HG02884 (cell line): ENCODE results near the gene POPDC2.
"Not testable (repeated sequence)": the region's sequence is repeated elsewhere in the genome, so short reads cannot be mapped to it uniquely, and the experiment has no call there.

Experiments
- ATAC-seq: cut with Tn5 transposase; IDR thresholded peaks from one replicate; pipeline ENCODE4 v1.9.1; 2021; ENCODE audit warnings: mild to moderate bottlenecking, moderate library complexity; ENCODE audit not compliant: unreplicated experiment

POPDC2 gene, protein sequence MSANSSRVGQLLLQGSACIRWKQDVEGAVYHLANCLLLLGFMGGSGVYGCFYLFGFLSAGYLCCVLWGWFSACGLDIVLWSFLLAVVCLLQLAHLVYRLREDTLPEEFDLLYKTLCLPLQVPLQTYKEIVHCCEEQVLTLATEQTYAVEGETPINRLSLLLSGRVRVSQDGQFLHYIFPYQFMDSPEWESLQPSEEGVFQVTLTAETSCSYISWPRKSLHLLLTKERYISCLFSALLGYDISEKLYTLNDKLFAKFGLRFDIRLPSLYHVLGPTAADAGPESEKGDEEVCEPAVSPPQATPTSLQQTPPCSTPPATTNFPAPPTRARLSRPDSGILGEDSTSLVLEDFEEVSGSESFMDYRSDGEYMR

GRCh38 chr3:119660474-119661440, at the start of gene POPDC2:
Gene POPDC2, minus strand, starts transcription at chr3:119660589. Its CDS starts 166 bp downstream, at chr3:119660423.
- ATAC-seq = no peak

DNA sequence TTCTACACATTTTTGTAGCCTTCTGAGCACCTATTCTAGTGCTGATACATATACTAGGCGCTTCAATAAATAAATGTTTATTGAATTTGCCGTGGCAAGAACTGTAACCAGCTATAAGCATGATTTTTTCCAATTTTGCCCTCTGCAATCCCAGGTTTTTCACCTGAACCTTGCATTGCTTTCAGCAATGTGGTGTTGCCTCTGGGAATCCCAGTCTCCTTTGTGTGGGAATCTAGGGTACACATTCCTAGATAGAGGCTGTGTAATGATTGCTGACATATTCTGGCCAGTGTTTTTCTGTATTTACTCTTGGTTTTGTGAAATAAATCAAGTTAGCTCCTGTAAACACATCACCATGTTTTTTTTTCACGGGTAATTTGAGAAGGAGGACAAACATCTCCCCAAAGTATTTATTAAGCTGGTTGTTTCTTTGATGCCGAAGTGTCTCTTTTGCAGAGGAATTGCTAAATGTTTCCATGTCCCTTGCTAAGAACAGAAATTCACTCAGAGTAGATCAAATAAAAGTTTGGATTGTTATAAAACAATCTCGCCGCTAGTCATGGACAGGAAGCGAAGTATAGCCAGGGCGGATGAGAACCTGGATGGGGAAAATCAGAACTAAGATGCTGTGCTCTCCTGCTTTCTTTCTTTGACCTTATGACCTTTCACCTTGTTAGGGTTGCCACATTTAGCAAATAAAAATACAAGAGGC, 43.6 kb upstream of the POPDC2 start:
- no peak for ATAC-seq

- ATAC-seq = peak; percentile 77
Observed at GRCh38 chr3:119702530-119703527, 42.4 kb upstream of the POPDC2 start, which contains the start of gene CFAP91. Gene CFAP91, plus strand, starts transcription at chr3:119703022. Its CDS starts 77 bp downstream, at chr3:119703099.

DNA sequence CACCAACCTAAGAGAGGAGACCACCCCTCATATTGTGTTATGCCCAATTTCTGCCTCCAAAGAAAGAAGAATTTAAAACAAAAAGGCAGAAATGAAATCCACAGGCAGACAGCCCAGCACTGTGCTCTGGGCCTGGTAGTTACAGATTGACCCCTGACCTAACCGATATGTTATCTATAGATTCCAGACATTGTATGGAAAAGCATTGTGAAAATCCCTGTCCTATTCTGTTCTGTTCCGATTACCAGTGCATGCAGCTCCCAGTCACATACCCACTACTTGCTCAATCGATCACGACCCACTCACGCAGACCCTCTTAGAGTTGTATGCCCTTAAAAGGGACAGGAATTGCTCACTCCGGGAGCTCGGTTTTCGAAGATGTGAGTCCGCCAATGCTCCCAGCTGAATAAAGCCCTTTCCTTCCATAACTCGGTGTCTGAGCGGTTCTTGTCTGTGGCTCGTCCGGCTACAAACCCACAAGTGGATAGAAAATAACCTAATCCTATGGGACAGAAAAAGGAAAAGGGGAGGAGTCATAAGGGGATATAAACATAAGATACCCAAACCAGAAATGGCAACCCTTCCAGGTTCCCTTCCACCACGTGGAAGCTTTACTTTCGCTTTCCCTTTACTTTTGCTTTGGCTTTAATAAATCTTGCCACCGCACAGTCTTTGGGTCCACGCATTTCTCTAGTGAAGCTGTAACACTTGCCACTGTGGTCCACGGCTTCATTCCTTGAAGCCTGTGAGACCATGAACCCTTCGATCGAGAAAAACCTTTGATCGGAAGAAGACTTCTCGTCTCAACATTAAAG, 40.7 kb upstream of the POPDC2 start:
- peak; percentile 5 for ATAC-seq

- ATAC-seq = peak; percentile 30
Observed at GRCh38 chr3:119700269-119700919, 40.0 kb upstream of the POPDC2 start.

GRCh38 chr3:119697394-119697793, 37.0 kb upstream of the POPDC2 start:
- peak; percentile 54 for ATAC-seq

DNA sequence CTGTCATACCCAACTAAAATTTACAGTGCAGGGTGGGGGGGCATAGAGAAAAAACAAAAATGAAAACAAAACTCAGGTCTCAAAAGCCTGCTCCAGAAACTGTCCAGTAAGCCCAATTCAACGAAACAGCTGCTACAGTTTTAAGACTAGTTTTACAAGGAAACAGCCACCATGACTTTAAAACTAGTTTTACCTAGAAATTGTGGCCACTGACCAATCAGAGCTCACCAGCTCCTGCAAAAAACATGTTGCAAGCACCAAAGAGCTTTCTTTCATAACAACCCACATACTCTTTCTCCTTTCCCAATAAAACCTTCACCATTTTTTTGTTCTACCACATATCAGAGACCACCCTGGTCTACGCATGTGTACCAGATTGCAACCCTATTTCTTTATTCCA, 35.1 kb upstream of the POPDC2 start:
- ATAC-seq = no peak

- ATAC-seq = no peak
Observed at GRCh38 chr3:119690043-119690656, 29.8 kb upstream of the POPDC2 start.

GRCh38 chr3:119683421-119683820, 23.0 kb upstream of the POPDC2 start:
- ATAC-seq = no peak

DNA sequence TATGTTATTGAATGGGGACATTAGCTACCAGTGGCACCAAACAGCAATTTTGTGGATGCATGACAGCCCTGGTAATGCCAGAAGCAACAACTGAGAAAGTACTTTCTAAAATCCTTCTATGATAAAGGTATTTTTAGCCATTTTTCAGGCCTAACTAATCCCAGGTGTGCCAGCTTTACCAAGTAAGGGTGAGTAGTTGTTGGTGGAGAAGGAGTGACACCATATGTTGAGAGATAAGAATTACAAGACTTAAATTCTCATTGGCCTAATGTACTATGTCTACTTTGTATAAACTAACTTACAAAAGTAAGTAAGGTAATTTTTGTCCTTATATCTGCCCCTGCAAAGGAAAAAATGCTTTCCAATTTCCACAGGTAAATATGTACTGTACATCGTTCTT, 20.9 kb upstream of the POPDC2 start:
- peak; percentile 34 for ATAC-seq

GRCh38 chr3:119679874-119680273, 19.5 kb upstream of the POPDC2 start:
- ATAC-seq = no peak

- not testable (repeated sequence) for ATAC-seq
Observed at GRCh38 chr3:119678209-119678608, 17.8 kb upstream of the POPDC2 start.

DNA sequence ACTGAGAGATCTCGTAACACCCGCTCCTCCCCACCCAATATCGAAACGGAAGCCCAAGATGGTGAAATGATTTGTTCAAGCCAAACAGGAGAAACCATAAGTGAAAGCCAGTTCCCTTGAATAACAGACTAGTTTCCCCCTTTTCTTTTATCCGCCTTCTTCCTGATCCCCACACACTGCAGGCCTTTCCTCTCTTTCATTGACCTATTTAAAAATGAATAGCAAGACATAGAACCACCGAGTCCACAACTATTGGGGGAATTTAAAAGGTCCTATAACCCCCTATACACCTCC, 17.2 kb upstream of the POPDC2 start:
- no peak for ATAC-seq

DNA sequence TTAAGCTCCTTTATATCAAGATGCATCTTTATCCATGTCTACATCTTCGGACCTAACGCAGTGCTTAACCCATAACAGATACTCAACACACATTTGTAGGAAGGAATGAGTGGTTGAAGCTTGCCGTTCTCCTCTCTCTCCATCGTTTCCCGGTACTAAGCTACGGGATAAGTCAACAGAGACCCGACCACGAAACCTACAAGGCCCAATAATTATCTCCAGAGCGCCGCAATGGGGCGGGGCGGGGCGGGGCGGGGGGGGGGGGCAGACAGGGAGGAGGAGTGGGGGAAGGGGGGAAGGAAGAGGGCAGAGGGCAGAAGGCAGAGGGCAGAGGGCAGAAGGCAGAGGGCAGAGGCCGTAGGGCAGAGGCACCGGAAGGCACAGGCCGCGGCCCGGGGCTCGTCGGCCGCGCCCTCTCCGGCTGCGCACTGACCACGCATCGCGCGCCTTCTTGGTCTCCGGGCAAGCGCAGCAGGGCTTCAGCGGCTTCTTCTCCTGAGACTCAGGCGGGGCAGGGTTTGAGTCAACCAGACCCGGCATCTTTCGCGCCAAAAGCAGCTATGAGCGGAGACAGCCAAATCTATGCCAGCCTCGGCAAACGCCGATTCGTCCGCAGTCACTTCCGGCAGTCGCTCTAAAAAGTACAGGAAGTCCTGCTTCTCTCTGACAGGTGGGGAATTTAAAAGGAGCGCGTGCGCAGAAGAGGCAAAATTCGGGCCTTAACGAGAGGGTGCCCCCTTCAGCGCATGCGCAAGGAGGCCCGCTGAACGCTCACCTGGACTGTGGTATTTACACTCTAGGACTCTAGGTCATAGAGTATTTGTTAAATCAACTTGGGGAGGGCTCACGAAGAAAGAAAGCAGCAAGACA, 16.6 kb upstream of the POPDC2 start, which contains the start of gene COX17:
COX17 (minus strand) TSS at position 636 of the 870 bp plus-strand sequence; CDS start at position 540, 96 bp downstream.
- peak; percentile 85 for ATAC-seq

DNA sequence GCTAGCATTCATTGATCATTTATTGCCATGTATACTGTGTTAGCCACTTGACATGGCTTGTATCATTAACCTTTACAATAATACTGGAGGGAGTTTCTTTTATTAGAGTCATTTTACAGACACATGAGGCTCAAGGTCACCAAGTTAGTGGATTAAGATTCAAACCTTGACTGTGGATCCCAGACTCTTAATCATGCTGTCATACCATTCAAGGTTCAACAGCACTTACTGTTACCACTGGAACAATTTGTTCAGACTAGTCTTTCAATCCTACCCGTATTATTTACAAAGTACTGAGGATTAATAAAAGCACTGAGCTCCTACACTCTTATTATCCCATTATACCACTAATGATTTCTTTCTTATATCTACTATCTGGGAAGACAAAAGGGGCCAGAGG, 15.6 kb upstream of the POPDC2 start:
- ATAC-seq = no peak

GRCh38 chr3:119675188-119675874, 14.9 kb upstream of the POPDC2 start:
- ATAC-seq = no peak
